C4-2B (cell line): ENCODE results near the gene SEC16B.

Experiments
- ZFX ChIP-seq: fragments of 450-650 bp; IDR thresholded peaks from 2 replicates; pipeline ENCODE4 v1.6.1; 2017
- TF ChIP-seq, protein P1 (sequence below): fragments of 450-650 bp; conservative IDR thresholded peaks from 2 replicates; pipeline ENCODE4 v1.5.1; 2017; ENCODE audit warnings: mild to moderate bottlenecking

GRCh38 chr1:177944016-177944949 lies 25.6 kb downstream of the SEC16B start:
- TF ChIP-seq, protein P1, sequence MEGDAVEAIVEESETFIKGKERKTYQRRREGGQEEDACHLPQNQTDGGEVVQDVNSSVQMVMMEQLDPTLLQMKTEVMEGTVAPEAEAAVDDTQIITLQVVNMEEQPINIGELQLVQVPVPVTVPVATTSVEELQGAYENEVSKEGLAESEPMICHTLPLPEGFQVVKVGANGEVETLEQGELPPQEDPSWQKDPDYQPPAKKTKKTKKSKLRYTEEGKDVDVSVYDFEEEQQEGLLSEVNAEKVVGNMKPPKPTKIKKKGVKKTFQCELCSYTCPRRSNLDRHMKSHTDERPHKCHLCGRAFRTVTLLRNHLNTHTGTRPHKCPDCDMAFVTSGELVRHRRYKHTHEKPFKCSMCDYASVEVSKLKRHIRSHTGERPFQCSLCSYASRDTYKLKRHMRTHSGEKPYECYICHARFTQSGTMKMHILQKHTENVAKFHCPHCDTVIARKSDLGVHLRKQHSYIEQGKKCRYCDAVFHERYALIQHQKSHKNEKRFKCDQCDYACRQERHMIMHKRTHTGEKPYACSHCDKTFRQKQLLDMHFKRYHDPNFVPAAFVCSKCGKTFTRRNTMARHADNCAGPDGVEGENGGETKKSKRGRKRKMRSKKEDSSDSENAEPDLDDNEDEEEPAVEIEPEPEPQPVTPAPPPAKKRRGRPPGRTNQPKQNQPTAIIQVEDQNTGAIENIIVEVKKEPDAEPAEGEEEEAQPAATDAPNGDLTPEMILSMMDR = no peak
- no peak for TF ChIP-seq ZFX
